Subcutaneous abdominal adipose tissue (tissue), 5 donors: ENCODE measurements around the gene C6orf62.
A peak's percentile ranks its signal among the peaks of the same experiment; 100 is the strongest.
"Not testable (repeated sequence)": the region's sequence is repeated elsewhere in the genome, so short reads cannot be mapped to it uniquely, and the experiment has no call there.

Experiments
- H3K27ac ChIP-seq: one replicate; pipeline ENCODE4 v1.7.0; 2013; ENCODE audit warnings: low read depth, mild to moderate bottlenecking, inconsistent platforms, low read length, moderate library complexity
- H3K27me3 ChIP-seq, 5 donors: one replicate each; pipeline ENCODE4 v1.7.0; 2013; ENCODE audit warnings: low read length in 5 of 5, inconsistent platforms in 1 of 5; ENCODE audit not compliant: control insufficient read depth in 5 of 5, insufficient read depth in 4 of 5
- H3K36me3 ChIP-seq, 5 donors: one replicate each; pipeline ENCODE4 v1.7.0; 2013; ENCODE audit warnings: low read length in 5 of 5; ENCODE audit not compliant: control insufficient read depth in 5 of 5, insufficient read depth in 5 of 5
- H3K4me1 ChIP-seq, 5 donors: one replicate each; pipeline ENCODE4 v1.7.0; 2013; ENCODE audit warnings: low read length in 5 of 5, mild to moderate bottlenecking in 3 of 5, moderate library complexity in 1 of 5; ENCODE audit not compliant: control insufficient read depth in 5 of 5, insufficient read depth in 5 of 5
- H3K4me3 ChIP-seq, 5 donors: one replicate each; pipeline ENCODE4 v1.7.0; 2013; ENCODE audit warnings: low read length in 5 of 5, low read depth in 1 of 5
- H3K9ac ChIP-seq, 5 donors: one replicate each; pipeline ENCODE4 v1.7.0; 2013; ENCODE audit warnings: low read length in 5 of 5, mild to moderate bottlenecking in 4 of 5, moderate library complexity in 3 of 5
- H3K9me3 ChIP-seq, 5 donors: one replicate each; pipeline ENCODE4 v1.7.0; 2013; ENCODE audit warnings: low read length in 5 of 5; ENCODE audit not compliant: control insufficient read depth in 5 of 5
- donor health status: healthy.
- donor health status: healthy.
- donor health status: healthy.
- donor health status: healthy.
- donor health status: healthy.

C6orf62 gene

GRCh38 chr6:24690593-24690992, 28.4 kb downstream of the C6orf62 start:
- H3K4me1 ChIP-seq: peaks cover 4 to 40% (median 23%) of the 10 kb centered on the region in 5 donors
- no peaks in the 10 kb centered on the region for H3K27me3 ChIP-seq
- peaks cover 0 to 2% (median 0%) of the 10 kb centered on the region in 5 donors for H3K36me3 ChIP-seq
- H3K4me3 ChIP-seq: no peak overlapping the region
- H3K9ac ChIP-seq: no peak overlapping the region
- no peaks in the 10 kb centered on the region for H3K9me3 ChIP-seq
- peak overlapping the region; percentile 73 for H3K27ac ChIP-seq

DNA sequence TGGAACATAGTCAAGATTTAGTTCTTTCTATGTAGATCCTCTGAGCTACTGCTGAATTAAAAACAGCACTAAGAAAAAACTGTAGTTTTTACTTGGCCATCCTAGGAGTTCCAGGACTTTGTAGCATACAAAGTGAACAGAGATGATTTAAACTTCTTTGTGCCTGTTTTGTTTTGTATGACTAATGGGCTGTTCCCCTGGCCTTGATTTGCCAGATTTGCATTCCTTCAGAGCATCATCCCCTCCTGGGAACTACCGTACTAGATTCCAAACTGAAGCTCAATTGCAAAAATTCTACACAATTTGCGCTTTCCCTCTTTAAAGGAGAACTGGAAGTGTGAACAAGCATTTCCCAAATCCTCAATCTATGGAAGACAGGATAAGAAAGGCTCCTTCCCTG, 29.0 kb downstream of the C6orf62 start:
- peaks cover 0 to 2% (median 0%) of the 10 kb centered on the region in 5 donors for H3K36me3 ChIP-seq
- peaks cover 4 to 34% (median 23%) of the 10 kb centered on the region in 5 donors for H3K4me1 ChIP-seq
- H3K27me3 ChIP-seq: no peaks in the 10 kb centered on the region
- H3K9ac ChIP-seq: peak overlapping the region in 1 of 5 donors; percentile 1
- no peak overlapping the region for H3K4me3 ChIP-seq
- no peaks in the 10 kb centered on the region for H3K9me3 ChIP-seq
- H3K27ac ChIP-seq: peak overlapping the region; percentile 73

- peaks cover 2 to 20% (median 14%) of the 10 kb centered on the region in 5 donors for H3K4me1 ChIP-seq
- no peak overlapping the region for H3K27ac ChIP-seq
- H3K9ac ChIP-seq: no peak overlapping the region
- no peak overlapping the region for H3K4me3 ChIP-seq
- no peaks in the 10 kb centered on the region for H3K27me3 ChIP-seq
- peaks cover 0 to 2% (median 0%) of the 10 kb centered on the region in 5 donors for H3K36me3 ChIP-seq
- no peaks in the 10 kb centered on the region for H3K9me3 ChIP-seq
Measured at GRCh38 chr6:24686946-24687345, 32.0 kb downstream of the C6orf62 start.

- Histone ChIP-seq H3K4me1 (peaks cover 0 to 15% (median 8%) of the 10 kb centered on the region in 5 donors), H3K27ac (no peak overlapping the region), H3K36me3 (peaks cover 0 to 2% (median 0%) of the 10 kb centered on the region in 5 donors), H3K4me3 (no peak overlapping the region), H3K9me3 (no peaks in the 10 kb centered on the region), H3K27me3 (no peaks in the 10 kb centered on the region), H3K9ac (no peak overlapping the region)
Measured at GRCh38 chr6:24686408-24686807, 32.5 kb downstream of the C6orf62 start.

GRCh38 chr6:24683297-24684296, 35.4 kb downstream of the C6orf62 start:
- Histone ChIP-seq H3K36me3 (peaks cover 0 to 2% (median 0%) of the 10 kb centered on the region in 5 donors), H3K4me3 (no peak overlapping the region), H3K4me1 (no peaks in the 10 kb centered on the region), H3K9me3 (no peaks in the 10 kb centered on the region), H3K27me3 (no peaks in the 10 kb centered on the region), H3K9ac (no peak overlapping the region), H3K27ac (no peak overlapping the region)

DNA sequence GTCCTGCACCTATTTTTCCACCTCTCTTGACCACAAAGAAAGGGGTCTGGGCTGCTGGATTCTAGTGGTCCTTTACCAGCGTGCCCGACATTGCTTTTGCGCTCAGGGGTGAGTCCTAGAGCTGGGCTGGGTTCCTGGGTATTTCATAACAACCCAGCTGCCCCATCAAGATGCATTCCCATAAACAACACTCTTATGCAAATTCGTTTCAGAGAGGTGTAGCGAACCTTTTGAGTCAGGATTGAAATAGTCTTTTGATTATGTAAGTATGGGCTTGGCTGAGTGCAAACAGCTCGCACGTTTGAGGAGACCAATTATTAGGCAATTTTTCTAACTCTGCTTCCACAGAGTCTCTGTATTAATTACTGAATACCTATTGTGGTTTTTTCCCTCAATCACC, 38.4 kb downstream of the C6orf62 start:
- H3K9me3 ChIP-seq: no peaks in the 10 kb centered on the region
- no peak overlapping the region for H3K4me3 ChIP-seq
- H3K4me1 ChIP-seq: no peaks in the 10 kb centered on the region
- no peak overlapping the region for H3K27ac ChIP-seq
- H3K27me3 ChIP-seq: no peaks in the 10 kb centered on the region
- H3K9ac ChIP-seq: no peak overlapping the region
- no peaks in the 10 kb centered on the region for H3K36me3 ChIP-seq

- not testable (repeated sequence) for H3K27me3 ChIP-seq, H3K4me1 ChIP-seq, H3K27ac ChIP-seq, H3K9me3 ChIP-seq, H3K9ac ChIP-seq, H3K36me3 ChIP-seq, H3K4me3 ChIP-seq
Measured at GRCh38 chr6:24678792-24679352, 40.1 kb downstream of the C6orf62 start.

- Histone ChIP-seq H3K4me3 (no peak overlapping the region), H3K9ac (no peak overlapping the region), H3K27me3 (no peaks in the 10 kb centered on the region), H3K4me1 (peaks cover 0 to 2% (median 0%) of the 10 kb centered on the region in 5 donors), H3K27ac (no peak overlapping the region), H3K9me3 (peaks cover 0 to 13% (median 0%) of the 10 kb centered on the region in 5 donors), H3K36me3 (peaks cover 0 to 3% (median 0%) of the 10 kb centered on the region in 5 donors)
Measured at GRCh38 chr6:24673625-24674024, 45.3 kb downstream of the C6orf62 start.

- no peak overlapping the region for H3K4me3 ChIP-seq
Measured at GRCh38 chr6:24672620-24673182, 46.3 kb downstream of the C6orf62 start.

GRCh38 chr6:24671077-24671476, 47.9 kb downstream of the C6orf62 start:
- not testable (repeated sequence) for H3K36me3 ChIP-seq, H3K4me3 ChIP-seq, H3K9ac ChIP-seq, H3K27ac ChIP-seq, H3K27me3 ChIP-seq
- Histone ChIP-seq H3K9me3 (peaks cover 0 to 13% (median 0%) of the 10 kb centered on the region in 5 donors), H3K4me1 (peaks cover 0 to 20% (median 18%) of the 10 kb centered on the region in 5 donors)

More at GRCh38 chr6:24672620-24673182, 46.3 kb downstream of the C6orf62 start:
- H3K27ac ChIP-seq: no peak overlapping the region
- H3K27me3 ChIP-seq: no peaks in the 10 kb centered on the region
- peaks cover 0 to 3% (median 0%) of the 10 kb centered on the region in 5 donors for H3K36me3 ChIP-seq
- H3K4me1 ChIP-seq: peaks cover 0 to 10% (median 9%) of the 10 kb centered on the region in 5 donors
- no peak overlapping the region for H3K9ac ChIP-seq
- H3K9me3 ChIP-seq: peaks cover 0 to 13% (median 0%) of the 10 kb centered on the region in 5 donors
